ENCODE measurements around the gene CASR. TPM values are rescaled to one million over a fixed set of nuclear protein-coding genes. Genes with fewer than 3 reads are reported as not detected.

The CASR gene
- total RNA-seq, 1 experiment from 2014 or later, result 0.02 TPM

- H3K18ac ChIP-seq (ENCODE audit: insufficient read length, low read depth, low read length), result no peak overlapping the region
- no CpG with 5 or more reads among the region's 8 CpGs for WGBS (ENCODE audit: extremely low coverage, insufficient read length, low lambda C conversion rate)
- H3K27me3 Mint-ChIP-seq (ENCODE audit: low read depth), result peaks cover 21% of the 10 kb centered on the region
Measured at GRCh38 chr3:122247087-122247824, 63.8 kb downstream of the CASR start.

More at GRCh38 chr3:122247087-122247824, 63.8 kb downstream of the CASR start:
- Histone ChIP-seq H3K23ac (ENCODE audit: insufficient read length, low read depth, low read length) (no peak overlapping the region), H4K20me1 (ENCODE audit: control insufficient read depth, insufficient read depth, insufficient read length) (no peaks in the 10 kb centered on the region), H3K27me3 (ENCODE audit: insufficient read depth, low read length) (no peaks in the 10 kb centered on the region; the same call in 1 of the 2 replicates), H3K4me1 (ENCODE audit: insufficient read depth, low read length) (no peaks in the 10 kb centered on the region), H2BK5ac (ENCODE audit: insufficient read length, low read length) (no peak overlapping the region), H4K5ac (ENCODE audit: insufficient read length, low read depth, low read length) (no peak overlapping the region), H3K79me1 (ENCODE audit: insufficient read depth, low read depth, low read length, poor library complexity, severe bottlenecking) (no peaks in the 10 kb centered on the region), H3K23me2 (ENCODE audit: insufficient read length, low read depth, low read length, poor library complexity, severe bottlenecking) (no peaks in the 10 kb centered on the region), H2AK5ac (ENCODE audit: insufficient read length, low read length) (no peak overlapping the region), H4K8ac (replicated peaks; ENCODE audit: insufficient read length, low read depth, low read length) (no peak overlapping the region), H2BK12ac (ENCODE audit: insufficient read length, low read depth, low read length) (no peak overlapping the region), H4K91ac (ENCODE audit: insufficient read length, low read depth, low read length) (no peak overlapping the region), H3K9ac (ENCODE audit: extremely low read depth, insufficient read length, low read length) (no peak overlapping the region), H2BK20ac (ENCODE audit: low read depth, low read length, poor library complexity, severe bottlenecking) (no peak overlapping the region), H2AFZ (ENCODE audit: low read length) (no peak overlapping the region), H3K27ac (ENCODE audit: insufficient read length, low read depth, low read length) (no peak overlapping the region), H2BK120ac (ENCODE audit: low read depth, low read length, poor library complexity, severe bottlenecking) (no peak overlapping the region), H2BK15ac (ENCODE audit: low read depth, low read length) (no peak overlapping the region), H3T11ph (ENCODE audit: low read length) (no peak overlapping the region), H3K4me2 (ENCODE audit: insufficient read depth, insufficient read length, low read length) (no peak overlapping the region), H3K4ac (ENCODE audit: low read depth, low read length) (no peak overlapping the region), H3K56ac (ENCODE audit: insufficient read length, low read depth, low read length) (no peak overlapping the region), H3K14ac (ENCODE audit: insufficient read depth, low read length) (no peak overlapping the region), H3K9me3 (ENCODE audit: control insufficient read depth, low read depth, low read length) (no peaks in the 10 kb centered on the region), H3K79me2 (ENCODE audit: insufficient read depth, low read length) (no peaks in the 10 kb centered on the region)
- no peaks in the 10 kb centered on the region for H3K9me3 Mint-ChIP-seq
- no peak overlapping the region for H3K27ac Mint-ChIP-seq
- H3K4me3 Mint-ChIP-seq, result no peak overlapping the region
- DNase-seq, result no peak
- H3K4me1 Mint-ChIP-seq, result no peaks in the 10 kb centered on the region
- H3K36me3 Mint-ChIP-seq (ENCODE audit: insufficient read depth in 1 of 3, low read depth in 3 of 3), result no peaks in the 10 kb centered on the region
- no peak for TF ChIP-seq CTCF (conservative IDR thresholded peaks at IDR 0.05)
